ACC112 (cell line): ENCODE results near the gene TRIO.
A peak's percentile ranks its signal among the peaks of the same experiment; 100 is the strongest.

Experiments used
- H2AFZ ChIP-seq: fragments of 200-600 bp; sonication (generic); one replicate; pipeline ENCODE4 v1.6.0; 2017; ENCODE audit warnings: antibody characterized with exemption, low read length; ENCODE audit not compliant: unreplicated experiment
- H3K27ac ChIP-seq: fragments of 200-600 bp; sonication (generic); 2 replicates; pipeline ENCODE4 v1.5.1; 2014; ENCODE audit warnings: low read depth, mild to moderate bottlenecking, antibody characterized with exemption, low read length, moderate library complexity
- H3K27me3 ChIP-seq: fragments of 200-600 bp; sonication (generic); 2 replicates; pipeline ENCODE4 v1.6.1; 2014; ENCODE audit warnings: mild to moderate bottlenecking, antibody characterized with exemption, low read length, moderate library complexity, mixed read lengths; ENCODE audit not compliant: insufficient read depth
- H3K36me3 ChIP-seq: fragments of 200-600 bp; sonication (generic); 2 replicates; pipeline ENCODE4 v1.6.1; 2016; ENCODE audit warnings: mild to moderate bottlenecking, antibody characterized with exemption, low read length, moderate library complexity, mixed read lengths; ENCODE audit not compliant: insufficient read depth
- H3K4me1 ChIP-seq: fragments of 200-600 bp; sonication (generic); one replicate; pipeline ENCODE4 v1.6.1; 2016; ENCODE audit warnings: low read length, mixed read lengths; ENCODE audit not compliant: insufficient read depth, unreplicated experiment, control insufficient read depth
- H3K4me3 ChIP-seq: fragments of 200-600 bp; sonication (generic); 2 replicates; pipeline ENCODE4 v1.5.1; 2014; ENCODE audit warnings: mild to moderate bottlenecking, low read depth, low read length
- H3K79me2 ChIP-seq: fragments of 200-600 bp; sonication (generic); one replicate; pipeline ENCODE4 v1.6.0; 2016; ENCODE audit warnings: low read length; ENCODE audit not compliant: control insufficient read depth, unreplicated experiment, insufficient read depth

Gene TRIO

DNA sequence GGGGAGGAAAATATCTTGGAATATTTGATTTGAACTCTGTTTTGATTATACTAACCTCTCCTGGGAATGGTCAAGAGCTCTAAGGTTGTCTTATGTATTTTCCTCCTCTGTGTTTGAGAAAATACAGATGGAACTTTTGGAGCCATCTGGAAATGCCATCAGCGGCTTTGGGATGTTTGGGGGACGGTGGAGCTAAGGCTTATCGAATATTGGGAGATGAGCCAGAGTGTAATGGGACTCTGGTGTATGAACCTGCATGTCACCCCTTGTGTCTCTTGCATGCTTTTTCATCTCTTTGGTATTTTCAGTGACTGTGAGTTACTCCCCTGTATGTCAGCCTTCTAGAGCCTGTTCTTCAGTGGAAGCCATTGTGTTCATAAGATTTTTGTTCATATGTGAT, 258.5 kb downstream of the TRIO start:
- no peak overlapping the region for H3K4me3 ChIP-seq

DNA sequence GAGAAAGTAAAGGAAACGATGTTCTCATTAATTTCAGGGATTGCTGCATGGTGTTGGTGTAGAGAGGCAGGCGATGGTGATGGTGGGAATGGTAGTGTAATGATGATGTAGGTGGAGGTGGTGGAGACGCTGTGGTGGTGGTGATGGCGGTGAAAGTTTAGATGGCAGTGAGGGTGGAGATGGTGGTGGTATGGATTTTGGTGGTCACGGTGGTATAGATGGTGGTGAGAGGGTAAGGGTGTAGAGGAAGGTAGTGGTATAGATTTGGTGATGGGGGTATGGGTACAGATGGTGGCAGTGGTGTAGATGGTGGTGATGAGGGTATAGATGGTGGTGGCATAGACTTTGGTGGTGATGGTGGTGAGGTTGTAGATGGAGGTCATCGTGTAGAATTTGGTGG, 259.3 kb downstream of the TRIO start:
- Histone ChIP-seq H3K27me3 (no peaks in the 10 kb centered on the region), H3K27ac (peak overlapping the region; percentile 92), H3K4me1 (peaks cover 71% of the 10 kb centered on the region), H3K4me3 (no peak overlapping the region), H2AFZ (no peak overlapping the region), H3K79me2 (peaks cover 29% of the 10 kb centered on the region), H3K36me3 (peaks cover 45% of the 10 kb centered on the region)

More for the DNA sequence above, 258.5 kb downstream of the TRIO start:
- Histone ChIP-seq H3K4me1 (peaks cover 71% of the 10 kb centered on the region), H3K36me3 (peaks cover 43% of the 10 kb centered on the region), H3K27ac (peak overlapping the region; percentile 92), H2AFZ (no peak overlapping the region), H3K79me2 (peaks cover 29% of the 10 kb centered on the region), H3K27me3 (no peaks in the 10 kb centered on the region)

DNA sequence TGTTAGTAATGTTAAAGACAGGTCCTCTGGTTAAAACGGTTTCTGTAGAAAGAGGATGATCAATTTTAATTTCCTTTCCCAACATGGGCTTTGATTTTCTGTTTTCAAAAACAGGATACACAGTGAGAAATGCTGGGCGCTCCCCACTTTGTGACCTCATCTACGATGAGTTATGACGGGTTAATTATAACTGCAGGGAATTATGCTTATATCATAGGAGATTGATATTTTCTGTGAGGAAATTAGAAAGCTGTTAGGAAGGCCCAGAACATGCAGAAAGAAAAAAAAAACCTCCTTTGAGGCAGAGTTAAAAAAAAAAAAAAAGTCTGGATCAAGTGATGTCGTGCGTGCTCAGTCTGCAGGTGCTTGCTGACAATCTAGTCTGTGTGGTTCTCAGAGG, 261.6 kb downstream of the TRIO start:
- Histone ChIP-seq H3K27me3 (no peaks in the 10 kb centered on the region), H3K27ac (peak overlapping the region; percentile 99), H3K4me3 (no peak overlapping the region), H2AFZ (no peak overlapping the region), H3K79me2 (peaks cover 32% of the 10 kb centered on the region), H3K36me3 (peaks cover 48% of the 10 kb centered on the region), H3K4me1 (peaks cover 73% of the 10 kb centered on the region)

DNA sequence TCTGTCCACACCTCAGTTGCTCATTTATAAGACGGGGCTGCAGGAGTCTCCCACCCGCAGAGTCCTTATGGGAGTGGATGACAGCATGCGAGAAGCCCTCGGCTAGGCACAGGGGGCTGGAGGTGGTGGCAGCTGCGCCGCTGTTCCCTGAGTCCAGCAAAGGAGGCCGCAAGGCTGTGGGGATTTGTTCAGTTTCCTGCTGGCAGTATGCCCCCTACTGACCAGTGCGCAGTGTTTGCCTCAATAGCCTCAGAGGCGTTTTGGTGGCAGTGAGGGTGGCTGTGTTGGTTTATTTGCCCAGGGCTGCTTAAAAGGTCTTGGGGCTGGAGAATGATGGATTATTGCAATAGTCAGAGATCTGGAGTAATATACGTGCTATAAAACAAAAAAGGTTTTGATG, 262.1 kb downstream of the TRIO start:
- peaks cover 37% of the 10 kb centered on the region for H3K79me2 ChIP-seq
- H3K36me3 ChIP-seq: peaks cover 53% of the 10 kb centered on the region
- H2AFZ ChIP-seq: no peak overlapping the region
- peak overlapping the region; percentile 99 for H3K27ac ChIP-seq
- no peak overlapping the region for H3K4me3 ChIP-seq
- H3K4me1 ChIP-seq: peaks cover 73% of the 10 kb centered on the region
- no peaks in the 10 kb centered on the region for H3K27me3 ChIP-seq

DNA sequence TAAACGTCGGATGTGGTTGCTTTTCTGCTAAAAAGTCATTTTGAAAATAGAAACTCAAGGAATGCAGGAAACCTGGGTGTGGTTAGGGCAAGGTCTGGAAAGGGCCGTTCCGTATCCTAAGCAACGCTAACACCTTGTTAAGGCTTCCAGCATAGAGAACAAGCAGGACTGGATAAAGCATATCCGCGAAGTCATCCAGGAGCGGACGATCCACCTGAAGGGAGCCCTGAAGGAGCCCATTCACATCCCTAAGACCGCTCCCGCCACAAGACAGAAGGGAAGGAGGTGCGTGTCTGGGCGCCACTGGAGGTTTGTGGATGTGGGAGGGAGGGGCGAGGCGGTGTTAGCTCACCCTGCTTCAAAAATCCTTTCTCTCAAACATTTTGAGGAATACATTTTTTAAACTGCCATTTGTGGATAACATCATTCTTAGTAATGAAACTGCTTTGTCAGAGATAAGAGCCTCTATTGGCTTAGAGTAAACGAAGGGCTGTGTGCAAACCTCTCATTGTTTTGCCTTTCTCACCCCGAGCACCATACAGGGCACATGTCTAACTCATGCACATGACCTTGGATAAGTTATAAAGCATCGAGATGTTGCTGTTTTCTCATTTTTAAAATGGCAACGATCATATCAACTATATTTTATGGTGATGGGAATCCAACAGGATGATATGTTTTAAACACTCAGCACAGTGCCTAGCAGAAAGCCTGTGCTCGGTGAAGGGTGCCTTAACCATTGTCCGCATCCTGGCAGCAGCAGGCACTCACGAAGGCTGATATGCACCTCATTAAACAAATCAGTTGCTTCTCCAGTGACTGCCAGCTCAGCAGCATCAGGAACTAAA, 262.8 kb downstream of the TRIO start:
- Histone ChIP-seq H2AFZ (no peak overlapping the region), H3K4me3 (peak overlapping the region; percentile 17; the same call in 1 of the 2 replicates), H3K79me2 (peaks cover 35% of the 10 kb centered on the region), H3K4me1 (peaks cover 73% of the 10 kb centered on the region), H3K27ac (peak overlapping the region; percentile 99), H3K36me3 (peaks cover 54% of the 10 kb centered on the region), H3K27me3 (no peaks in the 10 kb centered on the region)

DNA sequence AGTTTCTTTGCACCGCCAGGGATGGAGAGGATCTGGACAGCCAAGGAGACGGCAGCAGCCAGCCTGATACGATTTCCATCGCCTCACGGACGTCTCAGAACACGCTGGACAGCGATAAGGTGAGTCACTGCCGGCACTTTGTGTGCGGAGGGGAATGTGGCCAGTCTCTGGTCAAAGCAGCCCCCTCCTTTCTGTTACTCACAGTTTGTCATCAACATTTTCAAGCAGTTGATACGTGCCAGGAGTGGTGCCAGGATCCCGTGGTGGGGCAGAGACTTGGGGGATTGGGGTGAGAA, 263.4 kb downstream of the TRIO start:
- Histone ChIP-seq H3K4me1 (peaks cover 68% of the 10 kb centered on the region), H3K27me3 (no peaks in the 10 kb centered on the region), H2AFZ (no peak overlapping the region), H3K79me2 (peaks cover 35% of the 10 kb centered on the region), H3K36me3 (peaks cover 54% of the 10 kb centered on the region), H3K4me3 (peak overlapping the region; percentile 1; the same call in 1 of the 2 replicates), H3K27ac (peak overlapping the region; percentile 99)

DNA sequence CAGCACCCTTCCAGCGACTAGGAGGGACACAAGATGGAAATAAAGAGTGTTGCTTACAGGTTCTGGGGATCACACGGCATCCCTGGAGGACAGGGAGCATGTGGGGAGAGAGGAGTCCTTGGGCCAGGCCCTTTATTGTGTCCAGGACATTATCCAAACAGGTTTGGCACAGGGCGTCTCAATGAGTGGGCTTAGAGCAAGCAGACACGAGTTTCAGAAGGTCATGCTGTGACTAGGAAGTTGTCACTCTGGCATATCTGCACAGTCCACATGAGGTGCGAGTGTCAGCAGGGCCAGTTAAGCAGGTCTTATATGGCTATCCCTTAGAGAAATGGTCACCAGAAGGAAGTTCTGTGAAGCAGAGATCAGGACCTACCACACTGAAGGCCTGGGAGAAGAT, 263.9 kb downstream of the TRIO start:
- Histone ChIP-seq H3K79me2 (peaks cover 30% of the 10 kb centered on the region), H3K4me1 (peaks cover 64% of the 10 kb centered on the region), H3K36me3 (peaks cover 50% of the 10 kb centered on the region), H2AFZ (no peak overlapping the region), H3K27me3 (no peaks in the 10 kb centered on the region), H3K4me3 (peak overlapping the region; percentile 1; the same call in 1 of the 2 replicates), H3K27ac (peak overlapping the region; percentile 99)

DNA sequence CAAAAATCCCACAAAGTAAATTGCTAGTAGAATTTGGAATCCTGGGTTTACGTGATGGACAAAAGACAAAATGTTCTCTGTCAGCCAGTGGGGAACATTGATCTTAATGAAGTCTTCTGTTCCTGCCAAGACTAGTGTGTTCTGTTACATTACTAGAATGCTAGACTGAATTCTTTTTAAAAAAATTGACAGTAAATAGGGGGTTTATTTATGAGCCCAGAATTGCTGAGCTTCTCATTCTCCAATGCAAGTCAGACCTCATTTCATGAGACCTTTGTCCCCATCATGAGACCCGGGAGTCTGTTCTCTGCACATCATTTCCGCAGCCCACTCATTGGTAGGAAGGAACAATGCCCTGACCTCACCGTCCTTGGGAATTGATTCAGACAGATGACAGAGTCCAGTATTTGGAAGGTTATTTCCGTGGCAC, 264.6 kb downstream of the TRIO start:
- H2AFZ ChIP-seq: no peak overlapping the region
- H3K79me2 ChIP-seq: peaks cover 23% of the 10 kb centered on the region
- peak overlapping the region; percentile 99 for H3K27ac ChIP-seq
- H3K4me1 ChIP-seq: peaks cover 68% of the 10 kb centered on the region
- peaks cover 50% of the 10 kb centered on the region for H3K36me3 ChIP-seq
- peak overlapping the region; percentile 1; the same call in 1 of the 2 replicates for H3K4me3 ChIP-seq
- H3K27me3 ChIP-seq: no peaks in the 10 kb centered on the region

DNA sequence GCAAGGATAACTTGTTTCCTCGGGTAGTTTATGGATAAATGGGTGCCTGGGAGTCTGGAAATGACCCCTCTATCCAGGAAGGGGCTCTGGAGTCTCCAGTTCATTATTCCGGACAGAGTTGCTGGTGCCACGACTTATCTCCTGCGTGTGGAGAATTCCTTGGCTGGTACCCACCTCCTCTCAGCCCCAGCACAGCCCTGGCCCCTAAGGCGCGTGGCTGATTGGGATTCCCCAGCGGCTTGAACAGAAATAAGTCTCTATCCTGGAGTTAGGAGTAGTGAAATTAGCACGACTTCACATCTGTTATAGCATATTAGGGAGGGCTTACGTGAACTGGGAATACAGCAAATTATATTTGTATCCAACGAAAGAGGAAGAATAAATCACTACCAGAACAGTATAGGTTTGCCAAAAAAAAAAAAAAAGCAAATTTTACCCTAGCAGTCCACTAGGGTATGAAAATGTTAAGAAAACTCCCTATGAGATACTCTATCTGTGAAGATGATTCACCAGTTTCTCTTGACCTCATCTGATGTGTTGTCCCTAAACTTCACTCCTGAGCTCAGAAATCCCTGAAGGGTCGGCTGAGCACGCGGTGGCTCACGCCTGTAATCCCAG, 265.9 kb downstream of the TRIO start:
- H3K79me2 ChIP-seq: peaks cover 24% of the 10 kb centered on the region
- H2AFZ ChIP-seq: no peak overlapping the region
- peaks cover 58% of the 10 kb centered on the region for H3K36me3 ChIP-seq
- H3K4me1 ChIP-seq: peaks cover 81% of the 10 kb centered on the region
- H3K27ac ChIP-seq: peak overlapping the region; percentile 99
- no peaks in the 10 kb centered on the region for H3K27me3 ChIP-seq
- H3K4me3 ChIP-seq: no peak overlapping the region

DNA sequence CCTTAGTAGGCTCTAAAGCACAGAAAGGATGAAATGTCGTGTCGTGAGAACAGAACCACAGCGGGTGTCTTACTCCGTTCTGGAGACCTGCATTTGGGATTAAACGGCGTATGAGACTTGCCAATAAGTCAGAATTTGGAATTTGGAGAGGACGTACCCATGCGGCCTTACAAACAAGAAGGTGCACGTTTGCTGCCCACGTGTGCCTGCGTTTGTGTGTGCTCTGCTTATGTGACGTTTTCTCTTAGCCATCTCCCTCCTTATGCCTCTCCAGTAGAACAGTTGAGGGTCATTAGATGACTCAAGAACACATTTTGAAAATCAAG, 266.9 kb downstream of the TRIO start:
- Histone ChIP-seq H3K4me3 (no peak overlapping the region), H3K27ac (peak overlapping the region; percentile 99), H3K79me2 (peaks cover 31% of the 10 kb centered on the region), H3K4me1 (peaks cover 82% of the 10 kb centered on the region), H2AFZ (no peak overlapping the region), H3K27me3 (no peaks in the 10 kb centered on the region), H3K36me3 (peaks cover 60% of the 10 kb centered on the region)
